Glutamatergic neuron (in vitro differentiated cells): ENCODE measurements around the gene MAPKAP1. TPM values are rescaled to one million over a fixed set of nuclear protein-coding genes. Genes with fewer than 3 reads are reported as not detected.
"Not testable (repeated sequence)": the region's sequence is repeated elsewhere in the genome, so short reads cannot be mapped to it uniquely, and the experiment has no call there.

Experiments
- DNase-seq: peaks from one replicate; pipeline ENCODE4 v3.0.0; 2022
- H3K27ac Mint-ChIP-seq: one replicate; pipeline ENCODE4 v1.8.0; 2020; ENCODE audit warnings: mild to moderate bottlenecking, mixed read lengths, inconsistent platforms; ENCODE audit not compliant: unreplicated experiment
- H3K27me3 Mint-ChIP-seq: one replicate; pipeline ENCODE4 v1.8.0; 2020; ENCODE audit warnings: mild to moderate bottlenecking, moderate library complexity, mixed read lengths, inconsistent platforms; ENCODE audit not compliant: unreplicated experiment
- H3K36me3 Mint-ChIP-seq: one replicate; pipeline ENCODE4 v1.8.0; 2020; ENCODE audit warnings: mild to moderate bottlenecking, mixed read lengths, inconsistent platforms; ENCODE audit not compliant: unreplicated experiment
- H3K4me1 Mint-ChIP-seq: one replicate; pipeline ENCODE4 v1.8.0; 2020; ENCODE audit warnings: mild to moderate bottlenecking, low read depth, mixed read lengths, inconsistent platforms; ENCODE audit not compliant: unreplicated experiment
- H3K4me3 Mint-ChIP-seq: one replicate; pipeline ENCODE4 v1.8.0; 2020; ENCODE audit warnings: mild to moderate bottlenecking, mixed read lengths, inconsistent platforms; ENCODE audit not compliant: unreplicated experiment
- H3K9me3 Mint-ChIP-seq: one replicate; pipeline ENCODE4 v1.8.0; 2020; ENCODE audit warnings: mild to moderate bottlenecking, moderate library complexity, mixed read lengths, inconsistent platforms; ENCODE audit not compliant: unreplicated experiment
- total RNA-seq: library from RNA; stranded (reverse); fragmentation: NEBNext Ultra II Directional; extraction: Animal tissue kit (Norgen Biotek cat#: 25700); gene quantifications from one replicate; pipeline ENCODE4 v1.2.1, GENCODE V29; 2021; ENCODE audit not compliant: unreplicated experiment
- TF ChIP-seq, protein P1 (sequence below): fragments of 200-600 bp; sonication (generic); IDR thresholded peaks from one replicate; pipeline ENCODE4 v1.5.0; 2021; ENCODE audit not compliant: partially characterized antibody, unreplicated experiment

MAPKAP1 gene
- total RNA-seq, 1 donor from 2014 or later = 59.6 TPM

DNA sequence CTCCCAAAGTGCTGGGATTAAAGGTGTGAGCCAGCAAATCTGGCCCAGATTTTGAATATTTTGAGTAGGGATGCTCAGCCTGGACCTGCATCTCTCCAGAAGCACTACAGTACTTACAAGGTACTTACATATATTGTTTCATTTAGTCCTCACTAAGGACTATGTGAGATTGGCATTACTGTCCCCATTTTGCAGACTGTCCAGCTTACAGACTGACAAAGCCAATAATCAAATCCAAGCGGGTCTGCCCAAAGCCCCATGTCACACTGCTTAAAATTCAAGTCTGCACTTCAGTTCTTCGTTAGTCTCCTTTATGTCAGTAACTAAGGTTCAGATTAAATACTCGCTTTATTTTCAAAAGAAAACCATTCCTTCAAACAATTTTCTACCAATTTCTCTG lies 7.1 kb downstream of the MAPKAP1 start:
- Mint-ChIP-seq H3K9me3 (no peaks in the 10 kb centered on the region), H3K4me3 (no peak overlapping the region), H3K27me3 (no peaks in the 10 kb centered on the region), H3K4me1 (peaks cover 9% of the 10 kb centered on the region), H3K27ac (no peak overlapping the region), H3K36me3 (no peaks in the 10 kb centered on the region)
- TF ChIP-seq, protein P1, sequence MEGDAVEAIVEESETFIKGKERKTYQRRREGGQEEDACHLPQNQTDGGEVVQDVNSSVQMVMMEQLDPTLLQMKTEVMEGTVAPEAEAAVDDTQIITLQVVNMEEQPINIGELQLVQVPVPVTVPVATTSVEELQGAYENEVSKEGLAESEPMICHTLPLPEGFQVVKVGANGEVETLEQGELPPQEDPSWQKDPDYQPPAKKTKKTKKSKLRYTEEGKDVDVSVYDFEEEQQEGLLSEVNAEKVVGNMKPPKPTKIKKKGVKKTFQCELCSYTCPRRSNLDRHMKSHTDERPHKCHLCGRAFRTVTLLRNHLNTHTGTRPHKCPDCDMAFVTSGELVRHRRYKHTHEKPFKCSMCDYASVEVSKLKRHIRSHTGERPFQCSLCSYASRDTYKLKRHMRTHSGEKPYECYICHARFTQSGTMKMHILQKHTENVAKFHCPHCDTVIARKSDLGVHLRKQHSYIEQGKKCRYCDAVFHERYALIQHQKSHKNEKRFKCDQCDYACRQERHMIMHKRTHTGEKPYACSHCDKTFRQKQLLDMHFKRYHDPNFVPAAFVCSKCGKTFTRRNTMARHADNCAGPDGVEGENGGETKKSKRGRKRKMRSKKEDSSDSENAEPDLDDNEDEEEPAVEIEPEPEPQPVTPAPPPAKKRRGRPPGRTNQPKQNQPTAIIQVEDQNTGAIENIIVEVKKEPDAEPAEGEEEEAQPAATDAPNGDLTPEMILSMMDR = no peak
- no peak for DNase-seq

DNA sequence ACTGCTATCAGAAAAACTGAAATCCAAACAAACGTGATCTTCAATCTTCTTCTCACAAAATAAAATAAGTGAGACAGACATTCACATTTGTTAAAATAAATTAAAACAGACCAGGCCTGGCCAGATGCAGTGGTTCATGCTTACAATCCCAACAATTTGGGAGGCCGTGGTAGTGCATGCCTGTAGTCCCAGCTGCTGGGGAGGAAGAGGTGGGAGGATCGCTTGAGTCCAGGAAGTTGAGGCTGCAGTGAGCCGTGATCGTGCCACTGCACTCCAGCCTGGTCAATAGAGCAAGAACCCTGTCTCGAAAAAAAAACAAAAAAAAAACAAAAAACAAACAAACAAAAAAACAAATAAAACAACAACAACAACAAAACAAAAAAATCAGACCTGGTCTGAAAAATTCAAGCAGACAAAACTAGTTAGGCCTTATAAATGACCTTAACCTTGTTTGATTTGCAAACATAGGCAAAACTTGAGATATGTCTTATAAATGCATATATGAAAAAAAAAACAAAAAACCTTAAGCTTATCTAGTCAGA lies 10.8 kb downstream of the MAPKAP1 start:
- no peaks in the 10 kb centered on the region for H3K27me3 Mint-ChIP-seq
- no peak overlapping the region for H3K27ac Mint-ChIP-seq
- no peak overlapping the region for H3K4me3 Mint-ChIP-seq
- H3K36me3 Mint-ChIP-seq = no peaks in the 10 kb centered on the region
- no peaks in the 10 kb centered on the region for H3K9me3 Mint-ChIP-seq
- TF ChIP-seq, protein P1 = no peak
- peaks cover 9% of the 10 kb centered on the region for H3K4me1 Mint-ChIP-seq
- DNase-seq = no peak

DNA sequence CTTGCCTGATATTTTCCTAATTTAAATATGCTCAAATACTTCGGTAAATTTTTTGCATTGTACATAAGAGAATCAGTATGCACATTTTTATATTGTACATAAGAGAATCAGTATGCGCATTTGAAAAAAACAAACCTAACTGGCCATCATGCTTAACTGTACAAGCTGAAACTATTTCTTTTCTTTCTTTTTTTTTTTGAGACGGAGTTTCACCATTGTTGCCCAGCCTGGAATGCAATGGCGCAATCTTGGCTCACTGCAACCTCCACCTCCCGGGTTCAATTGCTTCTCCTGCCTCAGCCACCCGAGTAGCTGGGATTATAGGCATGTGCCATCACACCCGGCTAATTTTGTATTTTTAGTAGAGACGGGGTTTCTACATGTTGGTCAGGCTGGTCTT lies 11.5 kb downstream of the MAPKAP1 start:
- not testable (repeated sequence) for H3K4me3 Mint-ChIP-seq, DNase-seq, H3K27ac Mint-ChIP-seq, H3K36me3 Mint-ChIP-seq, H3K9me3 Mint-ChIP-seq, H3K27me3 Mint-ChIP-seq, H3K4me1 Mint-ChIP-seq

DNA sequence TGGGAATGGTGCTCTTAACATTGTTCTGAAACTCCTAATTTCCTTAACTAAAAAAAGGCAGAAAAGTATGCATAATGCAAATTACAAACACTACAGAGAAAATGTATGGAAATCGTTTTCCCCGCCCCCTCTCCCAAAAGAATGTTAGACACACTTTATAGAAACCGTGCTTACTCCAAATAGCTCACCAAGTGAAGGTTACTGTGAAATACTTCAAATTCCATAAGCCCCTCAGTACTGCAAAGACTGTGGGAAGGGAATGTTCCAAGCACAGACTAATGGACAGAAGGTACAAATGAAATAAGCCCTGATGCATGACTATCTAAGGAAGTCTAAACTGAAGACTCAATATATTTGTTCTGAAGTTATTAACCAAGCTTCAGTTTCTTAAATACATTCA lies 12.5 kb downstream of the MAPKAP1 start:
- H3K27me3 Mint-ChIP-seq = no peaks in the 10 kb centered on the region
- no peak overlapping the region for H3K27ac Mint-ChIP-seq
- TF ChIP-seq, protein P1 = no peak
- H3K4me1 Mint-ChIP-seq = peaks cover 5% of the 10 kb centered on the region
- H3K36me3 Mint-ChIP-seq = no peaks in the 10 kb centered on the region
- no peak for DNase-seq
- H3K4me3 Mint-ChIP-seq = no peak overlapping the region
- H3K9me3 Mint-ChIP-seq = no peaks in the 10 kb centered on the region

DNA sequence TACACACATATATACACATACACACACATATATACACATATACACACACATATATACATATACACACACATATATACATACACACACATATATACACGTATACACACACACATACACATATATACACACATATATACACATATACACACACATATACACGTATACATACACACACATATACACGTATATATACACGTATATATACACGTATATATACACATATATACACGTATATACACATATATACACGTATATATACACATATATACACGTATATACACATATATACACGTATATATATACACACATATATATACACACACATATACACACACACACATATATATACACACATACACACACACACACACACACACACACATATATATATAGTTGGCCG lies 13.5 kb downstream of the MAPKAP1 start:
- not testable (repeated sequence) for H3K27me3 Mint-ChIP-seq, H3K4me1 Mint-ChIP-seq, H3K9me3 Mint-ChIP-seq, H3K4me3 Mint-ChIP-seq, DNase-seq, H3K36me3 Mint-ChIP-seq, H3K27ac Mint-ChIP-seq

DNA sequence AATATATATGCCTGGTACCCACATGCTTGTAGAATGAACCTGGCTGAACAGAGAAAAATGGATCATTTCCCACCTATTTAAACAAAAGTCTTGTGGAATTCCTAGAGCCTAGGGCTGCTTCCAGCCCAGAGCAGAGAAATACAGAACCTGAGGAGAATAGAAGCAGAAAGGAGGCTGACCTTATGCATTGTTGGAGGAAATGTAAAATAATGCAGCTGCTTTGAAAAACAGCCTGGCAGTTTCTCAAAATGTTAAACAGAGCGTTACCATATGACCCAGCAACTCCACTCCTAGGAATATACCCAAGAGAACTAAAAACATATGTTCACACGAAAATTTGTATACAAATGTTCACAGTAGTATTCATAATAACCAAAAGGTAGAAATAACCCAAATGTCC lies 15.1 kb downstream of the MAPKAP1 start:
- TF ChIP-seq, protein P1 = no peak
- H3K36me3 Mint-ChIP-seq = no peaks in the 10 kb centered on the region
- no peak overlapping the region for H3K4me3 Mint-ChIP-seq
- H3K27ac Mint-ChIP-seq = no peak overlapping the region
- H3K9me3 Mint-ChIP-seq = no peaks in the 10 kb centered on the region
- peaks cover 5% of the 10 kb centered on the region for H3K4me1 Mint-ChIP-seq
- H3K27me3 Mint-ChIP-seq = no peaks in the 10 kb centered on the region
- DNase-seq = no peak
